Esophagus squamous epithelium (tissue), 4 donors: ENCODE results near the gene ATRN.

ENCODE experiments used
- CTCF ChIP-seq, 6 experiments: fragments of 450-650 bp in 4 of 6; fragments of 200-600 bp in 2 of 6; sonication (generic) in 2 of 6; IDR thresholded peaks; one replicate each; pipeline ENCODE4 v1.5.1; 2016 to 2019; ENCODE audit warnings: antibody characterized with exemption in 6 of 6, mild to moderate bottlenecking in 4 of 6, moderate library complexity in 4 of 6
- POLR2A ChIP-seq, 4 donors: fragments of 450-650 bp; IDR thresholded peaks; one replicate each; pipeline ENCODE4 v1.6.1; 2017; ENCODE audit warnings: antibody characterized with exemption in 4 of 4, mild to moderate bottlenecking in 4 of 4, moderate library complexity in 3 of 4

GRCh38 chr20:3622406-3622805 lies 151.6 kb downstream of the ATRN start:
- no peak for TF ChIP-seq CTCF (IDR thresholded peaks at IDR 0.05)
- TF ChIP-seq POLR2A (IDR thresholded peaks at IDR 0.05), result no peak
